Trophoblast cell (in vitro differentiated cells and primary cell): ENCODE data around the gene PIWIL4.

Experiments used
- DNase-seq, 2 donors: peaks; one replicate each; pipeline ENCODE4 v3.0.0-alpha.2; 2016
- H2AFZ ChIP-seq: 2 replicates; pipeline ENCODE4 v1.6.1; 2013; ENCODE audit warnings: low read length, moderate library complexity, mild to moderate bottlenecking; ENCODE audit not compliant: insufficient read depth, poor library complexity
- H2AK5ac ChIP-seq: 2 replicates; pipeline ENCODE4 v1.6.1; 2013; ENCODE audit warnings: mild to moderate bottlenecking, low read length
- H2BK120ac ChIP-seq: 2 replicates; pipeline ENCODE4 v1.6.1; 2013; ENCODE audit warnings: low read length, mild to moderate bottlenecking, moderate library complexity; ENCODE audit not compliant: insufficient read depth, poor library complexity
- H2BK12ac ChIP-seq: 2 replicates; pipeline ENCODE4 v1.6.1; 2013; ENCODE audit warnings: mild to moderate bottlenecking, low read length, moderate library complexity
- H2BK5ac ChIP-seq: 2 replicates; pipeline ENCODE4 v1.6.1; 2013; ENCODE audit warnings: low read length, low read depth, moderate library complexity, mild to moderate bottlenecking; ENCODE audit not compliant: poor library complexity
- H3K14ac ChIP-seq: 2 replicates; pipeline ENCODE4 v1.6.1; 2013; ENCODE audit warnings: mild to moderate bottlenecking, low read length
- H3K18ac ChIP-seq: 2 replicates; pipeline ENCODE4 v1.6.1; 2013; ENCODE audit warnings: mild to moderate bottlenecking, low read length
- H3K23ac ChIP-seq: 2 replicates; pipeline ENCODE4 v1.6.1; 2013; ENCODE audit warnings: low read length
- H3K27ac ChIP-seq: 2 replicates; pipeline ENCODE4 v1.5.1; 2013; ENCODE audit warnings: low read depth, mild to moderate bottlenecking, inconsistent platforms, low read length, moderate library complexity
- H3K27me3 ChIP-seq: 2 replicates; pipeline ENCODE4 v1.6.1; 2013; ENCODE audit warnings: inconsistent platforms, mild to moderate bottlenecking, low read length, moderate library complexity; ENCODE audit not compliant: insufficient read depth
- H3K36me3 ChIP-seq, 2 experiments: 1 replicate in 1 of 2; 2 replicates in 1 of 2; pipeline ENCODE4 v1.6.1; 2013; ENCODE audit warnings: low read length in 2 of 2, mild to moderate bottlenecking in 2 of 2, moderate library complexity in 1 of 2; ENCODE audit not compliant: insufficient read depth in 2 of 2, control insufficient read depth in 1 of 2
- H3K4ac ChIP-seq: 2 replicates; pipeline ENCODE4 v1.6.1; 2013; ENCODE audit warnings: low read depth, mild to moderate bottlenecking, low read length, moderate library complexity
- H3K4me1 ChIP-seq, 2 experiments: 1 replicate in 1 of 2; 2 replicates in 1 of 2; pipeline ENCODE4 v1.6.1; 2013; ENCODE audit warnings: low read length in 2 of 2, mild to moderate bottlenecking in 2 of 2, moderate library complexity in 1 of 2; ENCODE audit not compliant: insufficient read depth in 2 of 2, control insufficient read depth in 1 of 2
- H3K4me2 ChIP-seq: 2 replicates; pipeline ENCODE4 v1.6.1; 2013; ENCODE audit warnings: inconsistent platforms, mild to moderate bottlenecking, low read length, moderate library complexity
- H3K4me3 ChIP-seq: 2 replicates; pipeline ENCODE4 v1.5.1; 2013; ENCODE audit warnings: mild to moderate bottlenecking, low read depth, low read length, inconsistent platforms
- H3K79me1 ChIP-seq: one replicate; pipeline ENCODE4 v1.6.1; 2013; ENCODE audit warnings: low read length
- H3K79me2 ChIP-seq: 2 replicates; pipeline ENCODE4 v1.6.1; 2013; ENCODE audit warnings: low read length, mild to moderate bottlenecking; ENCODE audit not compliant: control insufficient read depth, insufficient read depth, poor library complexity
- H3K9ac ChIP-seq: 2 replicates; pipeline ENCODE4 v1.6.1; 2013; ENCODE audit warnings: mild to moderate bottlenecking, low read length
- H3K9me3 ChIP-seq: 2 replicates; pipeline ENCODE4 v1.6.1; 2013; ENCODE audit warnings: low read depth, mild to moderate bottlenecking, control low read depth, inconsistent platforms, low read length; ENCODE audit not compliant: insufficient read depth
- H4K12ac ChIP-seq: 2 replicates; pipeline ENCODE4 v1.6.1; 2013; ENCODE audit warnings: low read depth, mild to moderate bottlenecking, low read length, moderate library complexity
- H4K8ac ChIP-seq: 2 replicates; pipeline ENCODE4 v1.6.1; 2013; ENCODE audit warnings: low read depth, mild to moderate bottlenecking, low read length, moderate library complexity
- H4K91ac ChIP-seq: one replicate; pipeline ENCODE4 v1.6.1; 2013; ENCODE audit warnings: low read depth, mild to moderate bottlenecking, low read length, moderate library complexity
- WGBS: extraction: QIAGEN DNeasy Blood & Tissue Kit; methylation state at CpG from one replicate; pipeline ENCODE4 v1.1.7; 2013; ENCODE audit warnings: missing lambda C conversion rate; ENCODE audit not compliant: insufficient read length, insufficient coverage; ENCODE audit errors: extremely low coverage; 5-methylcytosine and 5-hydroxymethylcytosine counted together

Gene PIWIL4

DNA sequence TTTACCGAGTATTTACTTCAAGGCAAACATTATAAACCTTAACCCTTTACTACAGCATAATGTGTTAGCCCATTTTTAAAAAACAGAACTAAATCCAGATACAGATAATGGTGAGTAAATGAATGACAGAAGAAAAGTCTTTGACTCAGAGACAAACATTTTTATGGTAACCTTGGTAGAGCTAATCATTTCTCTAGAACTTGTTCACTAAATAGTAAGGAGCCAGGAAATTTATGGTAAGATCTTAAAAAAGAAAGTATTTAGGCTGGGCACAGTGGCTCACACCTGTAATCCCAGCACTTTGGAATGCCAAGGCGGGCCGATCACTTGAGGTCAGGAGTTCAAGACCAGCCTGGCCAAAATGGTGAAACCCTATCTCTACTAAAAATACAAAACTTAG is 35.0 kb upstream of the PIWIL4 start:
- H2BK120ac ChIP-seq: no peak overlapping the region
- H3K14ac ChIP-seq: no peak overlapping the region
- no peak overlapping the region for H3K18ac ChIP-seq
- H2AK5ac ChIP-seq: no peak overlapping the region
- no peak overlapping the region for H3K23ac ChIP-seq
- peaks cover 0 to 3% of the 10 kb centered on the region in 2 experiments for H3K4me1 ChIP-seq
- no peaks in the 10 kb centered on the region for H3K27me3 ChIP-seq
- H3K36me3 ChIP-seq: no peaks in the 10 kb centered on the region
- no peak overlapping the region for H3K4me3 ChIP-seq
- no CpG with 5 or more reads among the region's 3 CpGs for WGBS
- no peak overlapping the region for H4K91ac ChIP-seq
- H3K4me2 ChIP-seq: no peak overlapping the region
- H2BK5ac ChIP-seq: no peak overlapping the region
- H4K12ac ChIP-seq: no peak overlapping the region
- H3K9ac ChIP-seq: no peak overlapping the region
- DNase-seq: no peak
- no peak overlapping the region for H3K4ac ChIP-seq
- H3K79me1 ChIP-seq: no peaks in the 10 kb centered on the region
- H3K27ac ChIP-seq: no peak overlapping the region
- H4K8ac ChIP-seq: no peak overlapping the region
- H3K9me3 ChIP-seq: no peaks in the 10 kb centered on the region
- no peak overlapping the region for H2AFZ ChIP-seq
- no peaks in the 10 kb centered on the region for H3K79me2 ChIP-seq
- H2BK12ac ChIP-seq: no peak overlapping the region

DNA sequence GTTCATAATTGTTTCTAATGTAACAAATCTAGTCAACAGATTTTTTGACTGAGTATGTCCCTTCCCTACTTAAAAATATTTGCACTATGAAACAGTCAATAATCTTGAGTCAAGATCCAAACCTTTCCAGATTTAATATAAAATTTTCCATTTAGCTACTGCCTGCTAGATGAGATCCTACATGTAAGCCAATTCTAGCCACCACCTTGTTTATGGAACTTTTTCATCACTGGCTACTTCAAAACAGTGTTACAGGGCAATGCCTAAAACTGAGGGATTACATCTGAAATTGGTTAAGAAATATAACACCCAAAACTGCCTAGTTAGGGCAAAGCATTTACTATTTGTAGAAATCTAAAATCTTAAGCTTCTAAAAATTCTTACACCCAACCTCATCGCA is 34.0 kb upstream of the PIWIL4 start:
- H2BK12ac ChIP-seq: no peak overlapping the region
- no peak for DNase-seq
- H3K9me3 ChIP-seq: no peaks in the 10 kb centered on the region
- no peak overlapping the region for H4K12ac ChIP-seq
- no peaks in the 10 kb centered on the region for H3K79me2 ChIP-seq
- no peaks in the 10 kb centered on the region for H3K36me3 ChIP-seq
- no peak overlapping the region for H3K9ac ChIP-seq
- H2BK120ac ChIP-seq: no peak overlapping the region
- H3K23ac ChIP-seq: no peak overlapping the region
- H3K18ac ChIP-seq: no peak overlapping the region
- H4K8ac ChIP-seq: no peak overlapping the region
- H3K27ac ChIP-seq: no peak overlapping the region
- no CpG with 5 or more reads among the region's 1 CpG for WGBS
- no peak overlapping the region for H3K4me2 ChIP-seq
- peaks cover 0 to 3% of the 10 kb centered on the region in 2 experiments for H3K4me1 ChIP-seq
- H3K4me3 ChIP-seq: no peak overlapping the region
- no peak overlapping the region for H2BK5ac ChIP-seq
- H2AFZ ChIP-seq: no peak overlapping the region
- no peak overlapping the region for H4K91ac ChIP-seq
- no peaks in the 10 kb centered on the region for H3K79me1 ChIP-seq
- H3K27me3 ChIP-seq: no peaks in the 10 kb centered on the region
- no peak overlapping the region for H3K14ac ChIP-seq
- H2AK5ac ChIP-seq: no peak overlapping the region
- H3K4ac ChIP-seq: no peak overlapping the region

DNA sequence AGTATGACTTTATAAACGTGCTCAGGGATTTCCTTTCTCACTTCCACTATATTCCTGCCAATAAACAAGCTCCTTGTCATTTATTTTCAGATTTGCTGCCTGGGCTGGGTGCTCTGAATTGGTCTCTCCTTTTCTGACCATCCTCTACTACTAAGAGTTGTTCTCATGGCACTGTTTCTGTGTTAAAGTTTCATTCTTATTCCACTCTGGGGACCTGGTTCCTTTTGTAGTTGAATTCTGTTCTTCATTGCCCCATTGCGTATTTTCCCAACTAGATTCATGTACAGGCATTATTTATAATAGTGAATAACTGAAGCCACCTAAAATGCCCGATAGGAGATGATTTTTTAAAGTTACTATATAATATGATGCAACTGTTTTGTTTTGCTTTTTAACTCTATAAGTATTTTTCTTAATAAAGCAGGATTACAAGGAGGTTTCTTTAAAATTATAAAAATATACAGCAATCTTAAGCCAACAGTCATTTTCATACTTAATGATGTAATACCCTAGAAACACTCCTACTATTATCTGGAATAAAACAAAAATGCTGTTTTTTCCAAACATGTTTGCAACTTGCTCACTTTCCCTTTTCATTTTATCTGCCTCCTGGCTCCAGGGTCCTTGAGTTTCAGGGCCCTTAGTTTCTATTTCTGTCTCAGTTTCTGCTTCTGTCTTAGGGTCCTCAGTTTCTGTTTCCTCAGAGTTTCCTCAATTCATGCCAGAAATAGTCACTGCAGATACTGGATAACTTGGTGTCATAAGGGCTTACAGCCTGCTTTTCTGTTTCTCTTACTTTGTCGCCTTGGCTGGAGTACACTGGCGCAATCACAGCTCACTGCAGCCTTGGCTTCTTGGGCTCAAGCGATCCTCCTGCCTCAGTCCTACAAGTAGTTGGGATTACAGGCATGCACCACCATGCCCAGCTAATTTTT is 33.2 kb upstream of the PIWIL4 start:
- H2BK5ac ChIP-seq: no peak overlapping the region
- H2AFZ ChIP-seq: no peak overlapping the region
- H3K4ac ChIP-seq: no peak overlapping the region
- DNase-seq: no peak
- no peaks in the 10 kb centered on the region for H3K79me2 ChIP-seq
- no peak overlapping the region for H4K8ac ChIP-seq
- H3K9me3 ChIP-seq: no peaks in the 10 kb centered on the region
- H3K79me1 ChIP-seq: no peaks in the 10 kb centered on the region
- no CpG with 5 or more reads among the region's 6 CpGs for WGBS
- H3K27ac ChIP-seq: no peak overlapping the region
- no peak overlapping the region for H2AK5ac ChIP-seq
- H4K91ac ChIP-seq: no peak overlapping the region
- H3K27me3 ChIP-seq: no peaks in the 10 kb centered on the region
- H3K4me1 ChIP-seq: no peaks in the 10 kb centered on the region
- H3K4me3 ChIP-seq: no peak overlapping the region
- no peak overlapping the region for H4K12ac ChIP-seq
- H2BK12ac ChIP-seq: no peak overlapping the region
- H3K23ac ChIP-seq: no peak overlapping the region
- no peak overlapping the region for H3K4me2 ChIP-seq
- H3K14ac ChIP-seq: no peak overlapping the region
- H2BK120ac ChIP-seq: no peak overlapping the region
- no peaks in the 10 kb centered on the region for H3K36me3 ChIP-seq
- no peak overlapping the region for H3K9ac ChIP-seq
- H3K18ac ChIP-seq: no peak overlapping the region

DNA sequence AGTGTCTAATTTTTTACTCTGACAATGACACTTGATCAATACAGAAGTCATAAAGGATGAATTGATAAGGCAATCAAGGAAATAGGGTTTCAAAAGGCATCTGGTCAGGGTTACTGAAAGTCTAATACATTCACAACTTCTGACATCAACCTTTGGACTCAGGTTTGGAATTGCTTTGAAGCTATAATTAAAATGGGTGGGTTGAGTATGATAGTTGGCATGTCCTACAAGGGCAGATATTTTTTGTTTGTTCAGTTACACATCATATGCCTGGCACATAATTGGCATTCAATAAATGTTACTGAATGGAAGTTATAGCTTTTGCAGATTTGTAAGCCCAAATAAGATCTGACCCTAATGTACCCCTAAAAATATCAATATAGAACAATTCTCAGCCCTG is 30.8 kb upstream of the PIWIL4 start:
- Histone ChIP-seq H2BK120ac (no peak overlapping the region), H2BK5ac (no peak overlapping the region)

More for the DNA sequence above, 30.8 kb upstream of the PIWIL4 start:
- Histone ChIP-seq H3K4me2 (no peak overlapping the region), H3K9ac (no peak overlapping the region), H2BK12ac (no peak overlapping the region), H3K36me3 (no peaks in the 10 kb centered on the region), H3K23ac (no peak overlapping the region), H3K79me1 (no peaks in the 10 kb centered on the region), H3K4ac (no peak overlapping the region), H4K91ac (no peak overlapping the region), H3K27me3 (no peaks in the 10 kb centered on the region), H4K8ac (no peak overlapping the region), H3K27ac (no peak overlapping the region), H3K4me1 (no peaks in the 10 kb centered on the region), H2AK5ac (no peak overlapping the region), H3K18ac (no peak overlapping the region), H2AFZ (no peak overlapping the region), H4K12ac (no peak overlapping the region), H3K4me3 (no peak overlapping the region), H3K14ac (no peak overlapping the region), H3K79me2 (no peaks in the 10 kb centered on the region), H3K9me3 (no peaks in the 10 kb centered on the region)
- DNase-seq: no peak
